Activated naive CD8-positive, alpha-beta T cell (primary cell): ENCODE results near the gene USP24.

ENCODE experiments used
- H3K27ac Mint-ChIP-seq: one replicate; pipeline ENCODE4 v1.8.0; 2021; ENCODE audit warnings: mixed read lengths
- H3K27me3 Mint-ChIP-seq: one replicate; pipeline ENCODE4 v1.8.0; 2021; ENCODE audit warnings: mixed read lengths
- H3K36me3 Mint-ChIP-seq: one replicate; pipeline ENCODE4 v1.8.0; 2021; ENCODE audit warnings: mixed read lengths
- H3K4me1 Mint-ChIP-seq: one replicate; pipeline ENCODE4 v1.8.0; 2021; ENCODE audit warnings: low read depth, mixed read lengths
- H3K4me3 Mint-ChIP-seq: one replicate; pipeline ENCODE4 v1.8.0; 2021; ENCODE audit warnings: mild to moderate bottlenecking, mixed read lengths
- H3K9me3 Mint-ChIP-seq: one replicate; pipeline ENCODE4 v1.8.0; 2021; ENCODE audit warnings: low read depth, mixed read lengths

The USP24 gene

GRCh38 chr1:55071477-55071876, 143.7 kb downstream of the USP24 start:
- no peak overlapping the region for H3K4me3 Mint-ChIP-seq
- H3K27me3 Mint-ChIP-seq = no peaks in the 10 kb centered on the region
- H3K36me3 Mint-ChIP-seq = peaks cover 30% of the 10 kb centered on the region
- H3K27ac Mint-ChIP-seq = no peak overlapping the region
- H3K9me3 Mint-ChIP-seq = no peaks in the 10 kb centered on the region
- peaks cover 9% of the 10 kb centered on the region for H3K4me1 Mint-ChIP-seq

GRCh38 chr1:55070293-55071164, 144.6 kb downstream of the USP24 start:
- H3K27ac Mint-ChIP-seq = peak overlapping the region; percentile 59
- H3K4me3 Mint-ChIP-seq = no peak overlapping the region

GRCh38 chr1:55069280-55069679, 145.9 kb downstream of the USP24 start:
- Mint-ChIP-seq H3K9me3 (no peaks in the 10 kb centered on the region), H3K27ac (no peak overlapping the region), H3K27me3 (no peaks in the 10 kb centered on the region), H3K36me3 (peaks cover 25% of the 10 kb centered on the region), H3K4me1 (peaks cover 9% of the 10 kb centered on the region), H3K4me3 (no peak overlapping the region)

More at GRCh38 chr1:55070293-55071164, 144.6 kb downstream of the USP24 start:
- H3K27me3 Mint-ChIP-seq = no peaks in the 10 kb centered on the region
- H3K9me3 Mint-ChIP-seq = no peaks in the 10 kb centered on the region
- peaks cover 9% of the 10 kb centered on the region for H3K4me1 Mint-ChIP-seq
- peaks cover 30% of the 10 kb centered on the region for H3K36me3 Mint-ChIP-seq

- H3K36me3 Mint-ChIP-seq = peaks cover 24% of the 10 kb centered on the region
- H3K9me3 Mint-ChIP-seq = no peaks in the 10 kb centered on the region
- no peak overlapping the region for H3K4me3 Mint-ChIP-seq
- no peaks in the 10 kb centered on the region for H3K27me3 Mint-ChIP-seq
- peaks cover 7% of the 10 kb centered on the region for H3K4me1 Mint-ChIP-seq
- no peak overlapping the region for H3K27ac Mint-ChIP-seq
Observed at GRCh38 chr1:55068638-55069037, 146.5 kb downstream of the USP24 start.

- Mint-ChIP-seq H3K27me3 (no peaks in the 10 kb centered on the region), H3K4me1 (peaks cover 4% of the 10 kb centered on the region), H3K27ac (no peak overlapping the region), H3K36me3 (peaks cover 21% of the 10 kb centered on the region), H3K4me3 (no peak overlapping the region), H3K9me3 (no peaks in the 10 kb centered on the region)
Observed at GRCh38 chr1:55067914-55068313, 147.2 kb downstream of the USP24 start.

GRCh38 chr1:55067022-55067778, 148.0 kb downstream of the USP24 start:
- H3K27ac Mint-ChIP-seq = peak overlapping the region; percentile 28
- no peak overlapping the region for H3K4me3 Mint-ChIP-seq
- no peaks in the 10 kb centered on the region for H3K4me1 Mint-ChIP-seq
- no peaks in the 10 kb centered on the region for H3K9me3 Mint-ChIP-seq
- no peaks in the 10 kb centered on the region for H3K27me3 Mint-ChIP-seq
- H3K36me3 Mint-ChIP-seq = peaks cover 21% of the 10 kb centered on the region

GRCh38 chr1:55065648-55066047, 149.5 kb downstream of the USP24 start:
- Mint-ChIP-seq H3K36me3 (peaks cover 20% of the 10 kb centered on the region), H3K4me3 (no peak overlapping the region), H3K27me3 (no peaks in the 10 kb centered on the region), H3K4me1 (no peaks in the 10 kb centered on the region), H3K27ac (no peak overlapping the region), H3K9me3 (no peaks in the 10 kb centered on the region)

- no peak overlapping the region for H3K4me3 Mint-ChIP-seq
- peaks cover 12% of the 10 kb centered on the region for H3K36me3 Mint-ChIP-seq
- H3K9me3 Mint-ChIP-seq = no peaks in the 10 kb centered on the region
- H3K27me3 Mint-ChIP-seq = no peaks in the 10 kb centered on the region
- H3K4me1 Mint-ChIP-seq = no peaks in the 10 kb centered on the region
- H3K27ac Mint-ChIP-seq = no peak overlapping the region
Observed at GRCh38 chr1:55064861-55065263, 150.3 kb downstream of the USP24 start.

- no peaks in the 10 kb centered on the region for H3K27me3 Mint-ChIP-seq
- no peaks in the 10 kb centered on the region for H3K4me1 Mint-ChIP-seq
- no peak overlapping the region for H3K27ac Mint-ChIP-seq
- H3K4me3 Mint-ChIP-seq = no peak overlapping the region
- H3K36me3 Mint-ChIP-seq = peaks cover 11% of the 10 kb centered on the region
- no peaks in the 10 kb centered on the region for H3K9me3 Mint-ChIP-seq
Observed at GRCh38 chr1:55064071-55064581, 151.0 kb downstream of the USP24 start.

GRCh38 chr1:55063577-55063942, 151.6 kb downstream of the USP24 start:
- H3K27me3 Mint-ChIP-seq = no peaks in the 10 kb centered on the region
- H3K9me3 Mint-ChIP-seq = no peaks in the 10 kb centered on the region
- no peaks in the 10 kb centered on the region for H3K4me1 Mint-ChIP-seq
- no peak overlapping the region for H3K4me3 Mint-ChIP-seq
- H3K27ac Mint-ChIP-seq = no peak overlapping the region
- H3K36me3 Mint-ChIP-seq = peaks cover 9% of the 10 kb centered on the region

GRCh38 chr1:55062801-55063576, 152.2 kb downstream of the USP24 start:
- H3K27ac Mint-ChIP-seq = no peak overlapping the region
- H3K27me3 Mint-ChIP-seq = no peaks in the 10 kb centered on the region
- H3K4me1 Mint-ChIP-seq = no peaks in the 10 kb centered on the region

GRCh38 chr1:55061706-55062321, 153.3 kb downstream of the USP24 start:
- H3K36me3 Mint-ChIP-seq = peaks cover 2% of the 10 kb centered on the region
- no peak overlapping the region for H3K4me3 Mint-ChIP-seq
- no peaks in the 10 kb centered on the region for H3K4me1 Mint-ChIP-seq
- H3K9me3 Mint-ChIP-seq = no peaks in the 10 kb centered on the region
- no peaks in the 10 kb centered on the region for H3K27me3 Mint-ChIP-seq
- H3K27ac Mint-ChIP-seq = no peak overlapping the region

More at GRCh38 chr1:55062801-55063576, 152.2 kb downstream of the USP24 start:
- no peak overlapping the region for H3K4me3 Mint-ChIP-seq
- H3K36me3 Mint-ChIP-seq = peaks cover 9% of the 10 kb centered on the region
- H3K9me3 Mint-ChIP-seq = no peaks in the 10 kb centered on the region

- Mint-ChIP-seq H3K4me1 (no peaks in the 10 kb centered on the region), H3K4me3 (no peak overlapping the region), H3K27ac (no peak overlapping the region), H3K9me3 (no peaks in the 10 kb centered on the region), H3K27me3 (no peaks in the 10 kb centered on the region), H3K36me3 (no peaks in the 10 kb centered on the region)
Observed at GRCh38 chr1:55061000-55061705, 154.0 kb downstream of the USP24 start.
